Transverse colon (tissue), 4 donors: ENCODE results near the gene MAP6. TPM values are rescaled to one million over a fixed set of nuclear protein-coding genes. Genes with fewer than 3 reads are reported as not detected.

Experiments used
- DNase-seq: peaks from one replicate; pipeline ENCODE4 v3.0.0-alpha.2; 2019
- H3K27ac ChIP-seq, 4 donors: fragments of 200-600 bp; sonication (generic); 2 replicates each; pipeline ENCODE4 v1.5.1; 2016 to 2018; ENCODE audit warnings: inconsistent platforms in 4 of 4
- H3K27me3 ChIP-seq: fragments of 200-600 bp; sonication (generic); 2 replicates; pipeline ENCODE4 v1.5.1; 2017; ENCODE audit warnings: inconsistent platforms
- H3K36me3 ChIP-seq, 4 donors: fragments of 200-600 bp; sonication (generic); 2 replicates each; pipeline ENCODE4 v1.5.1; 2017 to 2019; ENCODE audit warnings: inconsistent platforms in 4 of 4
- H3K4me1 ChIP-seq, 4 donors: fragments of 200-600 bp; sonication (generic); 2 replicates each; pipeline ENCODE4 v1.5.1; 2017 to 2020; ENCODE audit warnings: inconsistent platforms in 4 of 4
- H3K4me3 ChIP-seq, 4 donors: fragments of 200-600 bp; sonication (generic); 1 replicate in 1 of 4; 2 replicates in 3 of 4; pipeline versions ENCODE4 v1.5.1 to v1.6.1; 2017 to 2019; ENCODE audit warnings: inconsistent platforms in 4 of 4
- H3K9me3 ChIP-seq, 2 donors: fragments of 200-600 bp; sonication (generic); 2 replicates each; pipeline ENCODE4 v1.5.1; 2017 to 2019; ENCODE audit warnings: inconsistent platforms in 2 of 2
- CTCF ChIP-seq, 5 experiments: fragments of 200-600 bp in 3 of 5; fragments of 450-650 bp in 2 of 5; sonication (generic) in 3 of 5; IDR thresholded peaks; 1 replicate in 2 of 5; 2 replicates in 3 of 5; pipeline ENCODE4 v1.5.1; 2016 to 2017; ENCODE audit warnings: antibody characterized with exemption in 5 of 5, inconsistent platforms in 3 of 5, mild to moderate bottlenecking in 2 of 5, moderate library complexity in 1 of 5
- EP300 ChIP-seq: sonication (generic); formaldehyde crosslinking; IDR thresholded peaks from one replicate; pipeline ENCODE4 v1.6.1; 2017; ENCODE audit warnings: antibody characterized with exemption, low read depth
- POLR2A ChIP-seq: fragments of 450-650 bp; IDR thresholded peaks from one replicate; pipeline ENCODE4 v1.6.1; 2016; ENCODE audit warnings: antibody characterized with exemption, mild to moderate bottlenecking, moderate library complexity
- POLR2AphosphoS5 ChIP-seq, 3 donors: sonication (generic); formaldehyde crosslinking; IDR thresholded peaks; one replicate each; pipeline ENCODE4 v1.6.1; 2016; ENCODE audit warnings: antibody characterized with exemption in 3 of 3
- WGBS, 2 donors: methylation state at CpG; one replicate each; pipeline ENCODE4 v1.1.5; 2018; ENCODE audit warnings: low coverage in 1 of 2; 5-methylcytosine and 5-hydroxymethylcytosine counted together
- in situ Hi-C, 4 donors: fragments of 200-750 bp; cut with MboI; loops; one replicate each; pipeline versions ENCODE4 v1.15.0 to v1.15.1; 2017; ENCODE audit warnings: low sequenced_read_pairs in 3 of 4, low pct_ligation_motif_present in 1 of 4, low pct_unique_long_range_greater_than_20kb in 1 of 4
- intact Hi-C: fragments of 100-400 bp; cut with DNase I; formaldehyde crosslinking; loops from one replicate; pipeline ENCODE4 v1.15.1; 2023; ENCODE audit warnings: low total_unique reads
- total RNA-seq, 4 donors: library from RNA; depleted of rRNA; stranded (reverse); fragments of >200 nt; gene quantifications; one replicate each; pipeline ENCODE4 v1.1.0, GENCODE V29; 2016

MAP6 gene
- total RNA-seq, 4 donors from 2014 or later: 1.9 to 6.4 (median 3.0) TPM

DNA sequence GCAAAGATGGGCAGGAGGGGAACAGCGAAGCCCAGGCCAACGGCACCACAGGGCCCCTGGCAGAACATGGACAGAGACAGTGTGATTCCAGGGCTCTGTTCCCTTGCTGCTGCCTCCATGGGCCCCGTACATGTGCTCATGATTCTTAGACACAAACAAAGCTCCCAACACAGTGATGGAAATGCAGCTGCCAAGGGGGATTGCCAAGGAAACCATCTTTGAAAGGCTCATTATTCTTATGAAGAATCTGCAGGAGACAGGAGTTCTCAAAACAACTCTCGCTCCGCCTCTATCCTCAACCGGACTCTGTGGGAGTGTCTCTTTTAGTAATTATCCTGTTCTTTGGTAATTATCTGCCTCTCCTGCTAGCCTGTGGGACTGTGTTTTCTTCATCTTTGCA lies 74.6 kb downstream of the MAP6 start:
- no peaks in the 10 kb centered on the region for H3K9me3 ChIP-seq
- intact Hi-C loops: no loop called here
- H3K27ac ChIP-seq: no peak overlapping the region
- in situ Hi-C loops: no loop called here
- WGBS, 2 donors: 84% methylated on average over 6 of the region's 6 CpGs; no CpG with 5 or more reads in 1 of the 2 donors
- no peaks in the 10 kb centered on the region for H3K27me3 ChIP-seq
- H3K4me3 ChIP-seq: no peak overlapping the region
- peaks cover 0 to 13% (median 0%) of the 10 kb centered on the region in 4 donors for H3K4me1 ChIP-seq
- TF ChIP-seq POLR2AphosphoS5 (IDR thresholded peaks at IDR 0.05): no peak
- no peak for TF ChIP-seq EP300
- no peak for TF ChIP-seq POLR2A
- no peak for TF ChIP-seq CTCF (IDR thresholded peaks at IDR 0.05)
- H3K36me3 ChIP-seq: no peaks in the 10 kb centered on the region
- DNase-seq: no peak

DNA sequence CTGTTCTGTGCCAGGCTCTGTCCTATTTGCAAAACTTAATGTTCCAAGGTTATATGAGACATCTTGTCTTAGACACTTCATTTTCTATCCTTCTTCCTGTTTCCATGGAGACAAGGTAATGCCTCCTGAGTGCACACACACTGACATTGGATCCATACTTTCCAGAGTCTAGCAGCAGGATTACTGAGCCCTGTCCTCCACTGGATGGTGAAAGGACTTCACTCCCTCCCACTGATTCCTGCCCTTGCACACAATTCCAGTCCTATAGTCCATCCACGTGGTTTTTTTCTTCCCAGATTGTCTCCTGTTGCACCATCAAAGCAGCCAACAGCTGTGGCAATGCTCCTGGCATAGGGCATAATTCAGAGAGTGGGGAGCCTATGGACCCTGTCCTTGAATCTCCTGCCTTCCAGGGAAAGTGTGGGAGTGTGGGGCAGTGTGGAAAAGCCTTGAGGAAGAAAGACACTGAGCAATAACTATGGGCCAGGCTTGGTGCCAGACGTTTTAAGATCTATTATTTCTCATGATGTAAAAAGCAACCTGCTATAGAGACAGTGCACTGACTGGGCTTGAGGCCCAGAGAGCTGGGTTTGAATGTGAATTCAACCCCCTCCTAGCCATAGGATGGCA lies 75.4 kb downstream of the MAP6 start:
- no peaks in the 10 kb centered on the region for H3K27me3 ChIP-seq
- H3K27ac ChIP-seq: no peak overlapping the region
- DNase-seq: no peak
- 31% methylated on average over 2 of the region's 2 CpGs; no CpG with 5 or more reads in 1 of the 2 donors for WGBS, 2 donors
- no peak overlapping the region for H3K4me3 ChIP-seq
- no peaks in the 10 kb centered on the region for H3K9me3 ChIP-seq
- no peaks in the 10 kb centered on the region for H3K36me3 ChIP-seq
- TF ChIP-seq POLR2AphosphoS5 (IDR thresholded peaks at IDR 0.05) (no peak), POLR2A (no peak), CTCF (IDR thresholded peaks at IDR 0.05) (no peak)
- in situ Hi-C loops (no loop called here), intact Hi-C loops (no loop called here)
- H3K4me1 ChIP-seq: peaks cover 0 to 13% (median 0%) of the 10 kb centered on the region in 4 donors

GRCh38 chr11:75592715-75593114 lies 76.1 kb downstream of the MAP6 start:
- no peaks in the 10 kb centered on the region for H3K9me3 ChIP-seq
- H3K36me3 ChIP-seq: no peaks in the 10 kb centered on the region
- H3K27me3 ChIP-seq: no peaks in the 10 kb centered on the region
- TF ChIP-seq EP300 (no peak), POLR2AphosphoS5 (IDR thresholded peaks at IDR 0.05) (no peak), CTCF (IDR thresholded peaks at IDR 0.05) (no peak), POLR2A (no peak)
- in situ Hi-C loops (no loop called here), intact Hi-C loops (no loop called here)
- peak; percentile 32 for DNase-seq
- peaks cover 0 to 13% (median 0%) of the 10 kb centered on the region in 4 donors for H3K4me1 ChIP-seq
- 34 to 46% methylated on average over 2 of the region's 2 CpGs for WGBS, 2 donors
- no peak overlapping the region for H3K27ac ChIP-seq
- no peak overlapping the region for H3K4me3 ChIP-seq

- intact Hi-C loops: no loop called here
- 83 to 86% methylated on average over 6 of the region's 6 CpGs for WGBS, 2 donors
Observed at GRCh38 chr11:75591966-75592365, 76.9 kb downstream of the MAP6 start.

More at GRCh38 chr11:75591966-75592365, 76.9 kb downstream of the MAP6 start:
- in situ Hi-C loops: no loop called here
- Histone ChIP-seq H3K27me3 (no peaks in the 10 kb centered on the region), H3K36me3 (no peaks in the 10 kb centered on the region), H3K27ac (no peak overlapping the region), H3K4me3 (no peak overlapping the region), H3K9me3 (no peaks in the 10 kb centered on the region), H3K4me1 (peaks cover 0 to 13% (median 0%) of the 10 kb centered on the region in 4 donors)
- no peak for DNase-seq
- TF ChIP-seq EP300: no peak
- TF ChIP-seq POLR2AphosphoS5 (IDR thresholded peaks at IDR 0.05): no peak
- no peak for TF ChIP-seq POLR2A
- no peak for TF ChIP-seq CTCF (IDR thresholded peaks at IDR 0.05)
